HG03575 (cell line): Measurements from ENCODE around the gene PRSS2.

Experiments used
- ATAC-seq: cut with Tn5 transposase; IDR thresholded peaks from one replicate; pipeline ENCODE4 v1.9.1; 2021; ENCODE audit not compliant: unreplicated experiment, insufficient number of reproducible peaks, low FRiP score; ENCODE audit errors: extremely low read depth

The PRSS2 gene

GRCh38 chr7:142782922-142783900, 12.4 kb downstream of the PRSS2 start:
- peak; percentile 93 for ATAC-seq

DNA sequence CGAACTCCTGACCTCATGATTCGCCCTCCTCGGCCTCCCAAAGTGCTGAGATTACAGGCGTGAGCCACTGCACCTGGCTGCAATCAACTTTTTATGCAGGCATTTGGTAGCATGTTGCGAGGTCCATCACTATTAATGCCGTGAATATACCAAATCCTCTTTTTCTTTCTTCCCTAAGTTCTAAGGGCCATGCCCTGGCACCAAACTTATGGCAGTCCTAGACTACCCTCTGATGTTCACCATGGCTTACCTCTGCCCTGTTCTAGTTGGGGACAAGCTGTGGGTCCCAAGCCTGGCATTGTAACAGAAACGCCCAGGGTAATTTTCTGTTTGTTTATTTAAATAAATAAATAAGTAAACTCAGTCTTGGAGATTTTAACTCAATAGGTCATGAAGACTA, 13.3 kb downstream of the PRSS2 start:
- no peak for ATAC-seq

DNA sequence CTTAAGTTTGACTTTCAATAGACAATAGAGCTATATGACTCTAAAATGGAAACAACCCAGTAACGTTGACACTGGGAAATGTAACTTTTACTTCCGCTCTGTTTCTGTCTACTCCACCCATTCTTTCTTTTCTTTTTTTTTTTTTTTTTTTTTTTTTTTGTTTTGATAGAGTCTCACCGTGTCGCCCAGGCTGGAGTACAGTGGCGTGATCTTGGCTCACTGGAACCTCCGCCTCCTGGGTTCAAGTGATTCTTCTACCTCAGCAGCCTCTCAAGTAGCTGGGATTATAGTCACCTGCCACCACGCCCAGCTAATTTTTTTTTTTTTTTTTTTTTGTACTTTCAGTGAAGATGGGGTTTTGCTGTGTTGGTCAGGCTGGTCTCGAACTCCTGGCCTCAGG, 13.9 kb downstream of the PRSS2 start:
- no peak for ATAC-seq

GRCh38 chr7:142785841-142786250, 15.1 kb downstream of the PRSS2 start:
- no peak for ATAC-seq

GRCh38 chr7:142787034-142787768, 16.4 kb downstream of the PRSS2 start:
- ATAC-seq = no peak

DNA sequence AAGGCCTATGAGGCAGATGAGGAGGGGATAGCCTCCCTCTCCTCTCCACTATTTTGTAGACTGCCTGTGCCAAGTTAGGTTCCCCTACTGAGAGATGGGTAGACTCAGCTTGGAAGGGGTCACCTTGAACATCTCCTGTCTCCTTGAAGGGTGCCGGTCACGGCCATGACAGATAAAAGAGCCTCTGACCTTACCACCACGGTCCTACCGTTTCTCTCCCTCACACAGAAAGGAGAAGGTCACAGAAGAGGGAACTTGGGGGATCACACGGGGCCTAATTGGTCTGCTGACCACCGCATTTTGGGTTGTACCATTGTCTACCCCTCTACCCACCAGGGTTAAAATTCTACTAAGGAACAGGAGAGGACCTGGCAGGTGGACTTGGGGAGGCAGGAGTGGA, 17.0 kb downstream of the PRSS2 start:
- no peak for ATAC-seq

GRCh38 chr7:142788303-142789289, 17.8 kb downstream of the PRSS2 start:
- ATAC-seq = no peak

DNA sequence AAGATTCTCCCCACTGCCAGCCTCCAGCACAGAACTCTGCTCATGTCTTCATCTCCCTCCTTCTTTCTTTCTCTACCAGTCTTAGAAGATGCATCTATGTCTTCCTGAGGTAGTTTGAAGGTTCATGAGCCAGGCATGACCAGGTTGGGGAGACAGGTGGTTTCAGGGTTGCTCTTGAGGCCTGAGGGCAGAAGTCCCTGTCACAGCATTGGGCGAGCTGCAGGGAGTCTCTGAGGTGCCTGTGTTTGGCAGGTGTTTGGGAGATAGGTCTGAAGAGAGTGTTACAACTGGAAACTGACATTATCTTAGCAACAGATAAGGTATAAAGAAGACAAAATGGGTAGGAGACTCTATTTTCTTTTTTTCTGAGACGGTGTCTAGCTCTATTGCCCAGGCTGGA, 18.7 kb downstream of the PRSS2 start:
- ATAC-seq = no peak

DNA sequence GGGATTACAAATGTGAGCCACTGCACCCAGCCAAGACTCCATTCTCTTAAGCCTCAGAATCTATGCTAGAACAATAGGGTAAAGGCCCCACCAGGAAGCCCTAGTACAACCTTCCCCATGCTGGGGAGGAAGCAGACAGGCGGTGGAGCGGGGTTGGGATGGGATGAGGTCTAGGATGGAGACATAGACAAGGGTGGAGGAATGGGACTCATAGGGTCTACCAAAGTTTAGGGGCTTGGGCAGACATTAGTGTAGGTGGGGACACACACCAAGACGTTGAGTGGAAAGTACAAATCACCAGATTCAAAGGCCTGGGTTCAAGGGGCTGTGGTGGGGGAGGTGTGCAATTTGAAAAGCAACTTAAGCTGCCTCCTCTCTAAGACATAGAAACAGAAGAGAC, 19.3 kb downstream of the PRSS2 start:
- ATAC-seq = no peak

DNA sequence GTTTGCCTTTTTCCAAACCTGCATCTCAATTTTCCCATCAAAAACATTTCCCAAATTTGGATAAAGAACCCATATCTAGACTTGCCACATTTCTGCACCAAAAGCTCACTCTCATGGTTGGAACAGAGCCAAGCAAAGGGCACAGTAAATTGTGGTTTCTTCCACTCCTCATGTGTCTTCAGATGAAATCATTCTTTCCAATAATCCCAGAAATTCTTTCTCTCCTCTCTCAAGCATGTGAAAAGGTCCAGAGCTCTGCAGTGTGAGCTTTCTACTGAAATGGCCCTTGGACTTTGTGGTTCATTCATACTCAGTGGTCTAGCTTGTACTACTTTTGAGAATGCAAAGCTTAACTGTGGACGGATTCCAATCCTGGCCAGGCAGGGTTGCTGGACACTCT, 19.8 kb downstream of the PRSS2 start:
- no peak for ATAC-seq

DNA sequence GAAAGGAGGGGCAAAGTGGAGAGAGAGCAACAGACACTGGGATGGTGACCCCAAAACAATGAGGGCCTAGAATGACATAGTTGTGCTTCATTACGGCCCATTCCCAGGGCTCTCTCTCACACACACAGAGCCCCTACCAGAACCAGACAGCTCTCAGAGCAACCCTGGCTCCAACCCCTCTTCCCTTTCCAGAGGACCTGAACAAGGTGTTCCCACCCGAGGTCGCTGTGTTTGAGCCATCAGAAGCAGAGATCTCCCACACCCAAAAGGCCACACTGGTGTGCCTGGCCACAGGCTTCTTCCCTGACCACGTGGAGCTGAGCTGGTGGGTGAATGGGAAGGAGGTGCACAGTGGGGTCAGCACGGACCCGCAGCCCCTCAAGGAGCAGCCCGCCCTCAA, 20.7 kb downstream of the PRSS2 start:
- no peak for ATAC-seq

- no peak for ATAC-seq
Measured at GRCh38 chr7:142792129-142792528, 21.4 kb downstream of the PRSS2 start.

DNA sequence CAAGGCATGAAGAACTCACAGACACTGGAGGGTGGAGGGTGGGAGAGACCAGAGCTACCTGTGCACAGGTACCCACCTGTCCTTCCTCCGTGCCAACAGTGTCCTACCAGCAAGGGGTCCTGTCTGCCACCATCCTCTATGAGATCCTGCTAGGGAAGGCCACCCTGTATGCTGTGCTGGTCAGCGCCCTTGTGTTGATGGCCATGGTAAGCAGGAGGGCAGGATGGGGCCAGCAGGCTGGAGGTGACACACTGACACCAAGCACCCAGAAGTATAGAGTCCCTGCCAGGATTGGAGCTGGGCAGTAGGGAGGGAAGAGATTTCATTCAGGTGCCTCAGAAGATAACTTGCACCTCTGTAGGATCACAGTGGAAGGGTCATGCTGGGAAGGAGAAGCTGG, 21.8 kb downstream of the PRSS2 start:
- ATAC-seq = no peak

DNA sequence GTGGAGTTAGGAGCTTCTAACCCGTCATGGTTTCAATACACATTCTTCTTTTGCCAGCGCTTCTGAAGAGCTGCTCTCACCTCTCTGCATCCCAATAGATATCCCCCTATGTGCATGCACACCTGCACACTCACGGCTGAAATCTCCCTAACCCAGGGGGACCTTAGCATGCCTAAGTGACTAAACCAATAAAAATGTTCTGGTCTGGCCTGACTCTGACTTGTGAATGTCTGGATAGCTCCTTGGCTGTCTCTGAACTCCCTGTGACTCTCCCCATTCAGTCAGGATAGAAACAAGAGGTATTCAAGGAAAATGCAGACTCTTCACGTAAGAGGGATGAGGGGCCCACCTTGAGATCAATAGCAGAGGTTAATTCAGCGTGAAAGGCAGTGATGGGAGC, 22.4 kb downstream of the PRSS2 start:
- ATAC-seq = no peak

- no peak for ATAC-seq
Measured at GRCh38 chr7:142795339-142795863, 24.6 kb downstream of the PRSS2 start.

DNA sequence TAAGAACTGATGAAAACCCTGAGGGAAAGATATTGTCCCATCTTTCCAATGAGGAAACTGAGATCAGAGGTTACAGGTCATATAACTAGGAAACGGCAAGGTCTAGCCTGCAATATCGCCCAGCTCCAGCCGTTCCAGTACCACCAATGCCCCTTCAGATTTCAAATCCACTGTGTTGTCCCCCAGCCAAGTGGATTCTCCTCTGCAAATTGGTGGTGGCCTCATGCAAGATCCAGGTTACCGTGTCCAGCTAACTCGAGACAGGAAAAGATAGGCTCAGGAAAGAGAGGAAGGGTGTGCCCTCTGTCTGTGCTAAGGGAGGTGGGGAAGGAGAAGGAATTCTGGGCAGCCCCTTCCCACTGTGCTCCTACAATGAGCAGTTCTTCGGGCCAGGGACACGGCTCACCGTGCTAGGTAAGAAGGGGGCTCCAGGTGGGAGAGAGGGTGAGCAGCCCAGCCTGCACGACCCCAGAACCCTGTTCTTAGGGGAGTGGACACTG, 25.3 kb downstream of the PRSS2 start:
- ATAC-seq = no peak

DNA sequence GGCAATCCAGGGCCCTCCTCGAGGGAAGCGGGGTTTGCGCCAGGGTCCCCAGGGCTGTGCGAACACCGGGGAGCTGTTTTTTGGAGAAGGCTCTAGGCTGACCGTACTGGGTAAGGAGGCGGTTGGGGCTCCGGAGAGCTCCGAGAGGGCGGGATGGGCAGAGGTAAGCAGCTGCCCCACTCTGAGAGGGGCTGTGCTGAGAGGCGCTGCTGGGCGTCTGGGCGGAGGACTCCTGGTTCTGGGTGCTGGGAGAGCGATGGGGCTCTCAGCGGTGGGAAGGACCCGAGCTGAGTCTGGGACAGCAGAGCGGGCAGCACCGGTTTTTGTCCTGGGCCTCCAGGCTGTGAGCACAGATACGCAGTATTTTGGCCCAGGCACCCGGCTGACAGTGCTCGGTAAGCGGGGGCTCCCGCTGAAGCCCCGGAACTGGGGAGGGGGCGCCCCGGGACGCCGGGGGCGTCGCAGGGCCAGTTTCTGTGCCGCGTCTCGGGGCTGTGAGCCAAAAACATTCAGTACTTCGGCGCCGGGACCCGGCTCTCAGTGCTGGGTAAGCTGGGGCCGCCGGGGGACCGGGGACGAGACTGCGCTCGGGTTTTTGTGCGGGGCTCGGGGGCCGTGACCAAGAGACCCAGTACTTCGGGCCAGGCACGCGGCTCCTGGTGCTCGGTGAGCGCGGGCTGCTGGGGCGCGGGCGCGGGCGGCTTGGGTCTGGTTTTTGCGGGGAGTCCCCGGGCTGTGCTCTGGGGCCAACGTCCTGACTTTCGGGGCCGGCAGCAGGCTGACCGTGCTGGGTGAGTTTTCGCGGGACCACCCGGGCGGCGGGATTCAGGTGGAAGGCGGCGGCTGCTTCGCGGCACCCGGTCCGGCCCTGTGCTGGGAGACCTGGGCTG, 26.0 kb downstream of the PRSS2 start:
- no peak for ATAC-seq
